CD4-positive, alpha-beta T cell treated with Interleukin-17A for 4 hours (primary cell): ENCODE results near the gene VRK2.
"Not testable (repeated sequence)": the region's sequence is repeated elsewhere in the genome, so short reads cannot be mapped to it uniquely, and the experiment has no call there.

Experiments used
- DNase-seq: peaks from one replicate; pipeline ENCODE4 v3.0.0-alpha.2; 2020; ENCODE audit warnings: mixed read lengths

The VRK2 gene

DNA sequence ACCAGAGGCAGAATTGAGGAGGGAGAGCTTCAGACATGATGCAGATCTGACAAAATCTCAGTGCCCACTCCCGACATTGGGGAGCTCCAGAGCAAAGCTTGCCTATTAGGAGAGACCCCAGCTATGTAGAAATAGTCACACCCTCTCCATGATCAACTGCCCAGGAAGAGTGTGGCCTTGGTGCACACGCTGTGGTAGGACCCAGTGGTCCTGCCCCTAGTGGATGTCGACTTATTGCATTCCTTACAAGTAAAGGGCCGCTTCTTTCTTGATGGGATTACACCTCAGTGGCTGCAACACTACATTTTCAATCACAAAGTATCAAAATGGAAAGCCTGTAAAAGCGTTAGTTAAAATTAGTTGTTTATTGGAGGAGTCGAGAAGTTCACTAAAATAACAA is 64.2 kb downstream of the VRK2 start:
- no peak for DNase-seq

DNA sequence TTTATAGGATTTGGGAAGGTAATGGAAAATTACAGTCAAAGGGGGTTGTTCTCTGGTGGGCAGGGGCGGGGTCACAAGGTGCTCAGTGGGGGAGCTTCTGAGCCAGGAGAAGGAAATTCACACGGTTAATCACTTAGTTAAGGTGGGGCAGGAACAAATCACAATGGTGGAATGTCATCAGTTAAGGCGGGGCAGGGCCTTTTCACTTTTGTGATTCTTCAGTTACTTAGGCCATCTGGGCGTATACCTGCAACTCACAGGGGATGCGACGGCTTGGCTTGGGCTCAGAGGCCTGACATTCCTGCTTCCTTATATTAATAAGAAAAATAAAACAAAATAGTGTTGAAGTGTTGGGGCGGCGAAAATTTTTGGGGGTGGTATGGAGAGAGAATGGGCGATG is 67.0 kb downstream of the VRK2 start:
- DNase-seq = not testable (repeated sequence)

DNA sequence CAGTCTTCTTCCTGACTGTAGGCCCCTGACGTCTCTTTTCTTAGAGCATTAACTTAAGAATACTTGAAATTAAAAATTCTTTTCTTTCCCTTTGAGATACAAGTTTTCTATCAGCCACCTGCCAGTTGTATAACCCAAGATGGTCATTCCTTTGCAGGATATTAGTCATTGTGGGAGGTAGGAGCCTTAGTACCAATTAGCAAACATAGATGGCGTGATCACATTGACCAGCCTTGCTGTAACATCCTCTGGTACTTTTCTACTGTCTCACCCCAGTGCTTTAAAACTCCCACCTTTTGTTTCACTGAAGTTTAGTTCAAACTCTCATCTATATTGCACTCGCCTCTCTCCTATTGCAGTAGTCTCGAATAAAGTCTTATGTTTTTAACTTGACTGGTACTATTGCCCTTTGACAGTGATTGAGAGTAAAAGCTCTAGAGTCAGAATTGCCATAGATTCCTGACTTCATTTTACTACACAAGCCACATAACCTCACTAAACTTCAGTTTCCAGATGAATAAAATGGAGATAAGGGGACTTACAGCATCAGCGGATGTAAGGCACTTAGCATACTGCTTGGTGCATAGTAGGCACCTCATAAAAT is 74.1 kb downstream of the VRK2 start:
- DNase-seq = no peak

DNA sequence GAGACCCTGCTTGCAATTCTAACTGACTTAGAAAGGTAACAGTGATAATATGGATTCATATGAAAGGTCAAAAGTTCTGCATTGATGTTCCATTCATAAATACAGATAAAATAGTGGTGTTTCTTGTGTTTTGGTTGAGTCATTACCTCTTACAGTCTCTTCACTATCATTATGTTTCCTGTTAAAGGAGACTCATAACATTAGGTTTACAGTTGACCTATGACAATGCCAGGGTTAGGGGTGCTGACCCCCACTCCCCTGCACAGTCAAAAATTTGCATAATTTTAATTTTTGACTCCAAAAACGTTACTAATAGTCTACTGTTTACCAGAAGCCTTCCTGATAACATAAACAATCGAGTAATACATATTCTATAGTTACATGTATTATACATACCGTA is 75.4 kb downstream of the VRK2 start:
- DNase-seq = no peak

DNA sequence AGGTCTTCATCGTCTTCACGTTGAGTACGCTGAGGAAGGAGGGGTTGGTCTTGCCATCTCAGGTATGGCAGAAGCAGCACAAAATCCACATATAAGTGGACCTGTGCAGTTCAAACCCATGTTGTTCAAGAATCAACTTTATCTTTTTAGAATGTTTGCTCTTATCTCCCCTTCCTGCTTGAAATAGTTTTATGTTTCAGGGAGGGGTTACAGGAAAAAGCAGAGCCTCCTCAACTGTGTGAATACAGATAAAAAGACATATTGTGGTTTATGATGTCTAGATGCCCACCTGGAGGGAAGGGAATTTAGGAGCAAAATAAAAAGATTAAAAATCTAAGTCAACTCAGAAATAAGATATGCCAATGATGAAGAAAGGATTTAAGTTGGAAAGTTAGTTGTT is 75.9 kb downstream of the VRK2 start:
- DNase-seq = no peak

DNA sequence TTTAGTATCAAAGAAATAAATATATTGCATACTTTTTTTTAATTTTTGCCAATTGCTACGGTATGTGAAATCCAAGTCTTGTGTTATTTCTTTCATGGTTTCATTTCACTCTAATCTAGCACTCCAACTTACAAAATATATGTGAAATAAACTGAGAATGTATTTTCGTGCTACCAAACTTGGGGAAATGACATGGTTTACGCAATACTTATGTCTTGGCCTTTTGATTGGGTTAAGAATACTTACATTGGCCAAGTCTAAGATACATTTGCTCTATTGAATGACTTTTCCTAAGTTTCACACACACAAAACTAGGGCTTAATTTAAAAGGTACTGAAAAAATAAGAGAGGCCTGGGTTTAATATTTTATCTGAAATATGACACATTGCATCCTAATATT is 80.5 kb downstream of the VRK2 start:
- no peak for DNase-seq

DNA sequence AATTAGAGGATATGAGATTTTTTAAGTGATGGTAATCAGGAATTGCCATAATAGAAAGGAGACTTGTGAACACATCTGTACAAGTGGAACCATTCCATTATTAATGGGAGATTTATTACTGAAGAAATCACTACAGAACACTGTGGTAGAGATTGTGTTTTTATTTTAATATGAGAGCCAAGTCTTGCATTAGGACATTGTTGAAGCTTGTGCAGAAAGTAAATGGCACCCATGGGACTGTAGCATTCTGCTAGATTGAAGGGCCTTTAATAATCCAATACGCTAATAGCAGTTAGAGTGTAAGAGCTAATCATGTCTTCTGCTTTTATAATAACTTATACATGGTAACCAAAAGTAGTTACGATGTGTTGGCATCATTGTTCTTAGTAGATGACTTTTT is 83.6 kb downstream of the VRK2 start:
- DNase-seq = no peak

DNA sequence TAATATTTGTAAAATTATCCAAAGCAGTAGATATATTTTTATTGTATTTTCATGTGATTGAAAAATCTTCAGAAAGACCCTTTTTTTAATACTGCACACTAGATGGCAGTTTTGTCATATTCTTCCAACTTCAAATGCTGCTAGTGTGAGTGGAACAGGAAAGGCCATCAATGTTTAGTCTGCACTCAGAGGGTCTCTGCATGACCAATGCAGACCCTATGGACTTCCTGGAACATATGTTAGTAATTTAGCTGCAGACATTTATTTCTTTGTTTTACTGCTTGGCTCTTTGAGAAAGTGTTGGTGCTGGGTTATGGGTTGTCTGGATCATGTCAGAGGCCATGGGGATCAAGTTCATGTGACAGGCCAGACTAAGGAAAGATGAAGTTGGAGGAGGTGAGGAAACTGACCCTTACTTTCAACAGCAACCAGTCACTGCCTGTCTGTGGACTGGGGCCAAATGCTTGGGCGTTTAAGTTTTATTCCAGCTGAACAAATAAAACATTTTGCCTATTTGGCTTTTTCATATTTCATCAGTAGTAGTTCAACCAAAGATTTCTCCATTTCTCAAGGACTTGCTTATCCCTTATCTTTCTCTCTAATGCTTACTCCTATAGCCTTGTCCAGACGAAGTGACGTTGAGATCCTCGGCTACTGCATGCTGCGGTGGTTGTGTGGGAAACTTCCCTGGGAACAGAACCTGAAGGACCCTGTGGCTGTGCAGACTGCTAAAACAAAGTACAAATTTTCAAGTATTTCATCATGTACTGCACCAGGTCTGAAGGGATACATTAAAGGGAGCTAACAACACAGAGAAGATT is 84.8 kb downstream of the VRK2 start:
- DNase-seq = no peak

DNA sequence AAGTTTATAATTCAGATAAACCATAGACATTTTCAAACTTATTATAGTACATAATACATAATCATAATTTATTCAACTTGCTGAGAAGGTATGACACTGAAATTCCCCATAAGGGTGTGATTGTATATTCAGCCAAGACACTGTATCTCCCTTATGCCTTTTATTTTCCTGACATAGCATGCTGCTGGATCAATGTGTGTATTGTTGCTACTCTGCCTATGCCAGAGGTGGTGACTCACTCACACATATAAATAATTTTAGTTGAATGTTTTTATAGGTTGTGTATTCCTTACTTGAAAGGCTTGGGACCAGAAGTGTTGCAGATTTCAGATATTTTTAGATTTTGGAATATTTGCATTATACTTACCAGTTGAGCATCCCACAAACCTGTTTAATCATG is 86.8 kb downstream of the VRK2 start:
- DNase-seq = no peak

DNA sequence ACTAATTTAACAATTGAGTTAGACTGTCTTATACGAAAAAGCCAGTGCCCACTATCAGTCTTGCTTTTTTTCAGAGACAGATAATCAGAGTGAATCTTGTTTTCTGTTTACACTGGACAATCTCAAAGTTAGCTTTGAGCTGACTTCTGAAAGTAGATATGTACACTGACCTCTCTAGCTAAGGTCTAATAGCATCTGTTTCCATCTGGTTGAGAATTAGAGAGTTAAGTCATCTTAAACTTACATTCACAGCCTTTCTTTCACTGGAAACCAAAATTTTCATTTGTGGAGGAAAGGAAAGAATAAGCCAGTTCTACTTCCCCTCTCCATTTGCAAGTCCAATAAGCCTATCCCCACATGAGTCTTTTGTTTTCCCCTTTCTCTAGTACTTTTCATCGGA is 89.3 kb downstream of the VRK2 start:
- no peak for DNase-seq

DNA sequence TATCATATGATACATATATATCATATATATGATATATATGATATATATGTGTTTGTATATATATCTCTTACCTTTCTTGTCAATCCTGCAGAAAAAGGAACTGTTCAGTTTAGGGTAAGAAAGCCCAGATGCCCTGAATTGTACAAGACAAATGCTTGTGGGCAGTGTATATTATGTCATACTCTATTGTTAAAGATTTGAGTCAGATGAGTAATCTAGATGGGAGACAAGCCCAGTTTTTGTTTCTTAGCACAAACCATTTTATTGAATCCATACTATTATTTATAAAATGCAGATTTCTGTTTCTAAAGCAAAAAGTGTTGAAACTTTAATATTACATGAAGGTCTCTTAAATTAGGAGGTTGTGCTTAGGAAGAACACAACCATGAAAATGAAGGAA is 90.6 kb downstream of the VRK2 start:
- DNase-seq = no peak

DNA sequence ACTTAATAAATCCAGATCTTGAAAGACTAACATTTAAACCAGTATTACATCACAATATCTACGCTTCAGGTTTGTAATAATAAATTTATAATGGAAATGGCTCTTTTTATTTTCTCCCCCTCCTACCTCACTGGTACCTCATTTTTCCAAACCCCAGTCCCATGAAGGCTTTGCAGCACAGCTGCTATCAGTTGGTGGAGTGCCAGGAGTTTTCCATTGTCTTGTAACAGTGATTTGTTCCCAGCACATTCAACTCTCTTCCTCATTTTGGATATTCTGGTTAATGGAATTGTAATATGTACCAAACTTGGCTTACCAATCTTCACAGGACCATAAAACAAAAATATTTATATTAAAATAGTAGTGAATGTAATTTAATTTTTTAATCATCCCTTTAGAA is 91.2 kb downstream of the VRK2 start:
- DNase-seq = no peak

DNA sequence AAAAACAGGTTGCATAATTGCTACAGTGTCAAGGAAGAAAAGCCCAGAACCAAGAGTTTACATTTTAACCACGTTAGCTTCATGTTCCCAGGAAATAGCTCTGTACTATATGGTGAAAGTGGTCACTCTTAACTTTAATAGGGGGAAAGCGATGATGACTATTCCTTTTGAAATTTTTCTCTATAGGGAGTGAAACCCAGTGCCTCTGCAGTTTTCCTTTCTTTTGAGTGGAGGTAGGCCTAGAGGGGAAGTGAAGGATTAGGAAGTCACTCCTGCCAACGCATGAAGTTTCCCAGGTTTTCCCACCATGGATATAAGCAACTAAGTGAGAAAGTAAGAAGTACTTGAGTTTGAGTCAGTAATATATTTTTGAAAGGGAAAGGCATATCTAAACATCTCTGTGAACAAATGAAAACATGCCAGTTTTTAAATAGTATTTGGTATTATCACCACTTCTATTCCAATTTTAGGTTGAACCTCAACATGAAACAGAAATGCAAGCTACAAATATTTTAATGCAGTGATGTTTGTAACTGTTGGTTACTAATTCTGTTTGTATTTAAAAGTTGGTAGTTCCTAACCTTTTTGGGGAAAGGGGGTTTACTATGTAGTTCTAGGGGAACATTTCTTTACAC is 91.9 kb downstream of the VRK2 start:
- DNase-seq = no peak

DNA sequence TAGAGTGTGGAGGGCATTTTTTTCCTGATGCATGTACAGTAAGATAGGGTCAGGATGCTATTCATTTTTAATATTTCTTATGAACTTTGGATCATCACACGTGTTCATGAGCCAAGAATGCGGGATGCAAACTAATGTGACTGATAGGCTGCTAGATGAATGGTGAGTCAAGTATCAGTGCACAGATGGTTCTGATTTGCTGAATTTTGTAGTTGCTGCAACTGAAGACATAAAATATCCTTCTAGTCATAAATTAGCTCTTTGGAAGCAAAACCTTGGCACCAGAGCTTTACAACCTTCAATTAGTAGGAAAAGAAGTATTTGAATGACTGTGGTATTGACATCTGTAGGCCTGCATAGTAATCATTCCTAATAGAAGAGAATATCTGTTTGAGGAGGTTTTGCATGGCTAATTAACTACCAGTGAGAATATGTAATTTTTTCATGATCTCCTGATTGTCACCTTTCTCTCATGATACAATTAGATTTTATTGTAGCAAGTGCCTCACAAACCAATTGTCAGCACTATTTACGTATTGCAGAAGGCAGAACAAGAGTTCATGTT is 94.0 kb downstream of the VRK2 start:
- no peak for DNase-seq

DNA sequence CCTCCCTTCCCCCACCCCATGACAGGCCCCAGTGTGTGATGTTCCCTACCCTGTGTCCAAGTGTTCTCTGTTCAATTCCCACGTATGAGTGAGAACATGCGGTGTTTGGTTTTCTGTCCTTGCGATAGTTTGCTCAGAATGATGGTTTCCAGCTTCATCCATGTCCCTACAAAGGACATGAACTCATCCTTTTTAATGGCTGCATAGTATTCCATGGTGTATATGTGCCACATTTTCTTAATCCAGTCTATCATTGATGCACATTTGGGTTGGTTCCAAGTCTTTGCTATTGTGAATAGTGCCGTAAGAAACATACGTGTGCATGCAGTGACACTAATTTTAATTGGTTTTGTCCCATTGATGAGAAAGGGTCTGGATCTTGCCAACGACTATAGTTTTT is 99.2 kb downstream of the VRK2 start:
- not testable (repeated sequence) for DNase-seq

DNA sequence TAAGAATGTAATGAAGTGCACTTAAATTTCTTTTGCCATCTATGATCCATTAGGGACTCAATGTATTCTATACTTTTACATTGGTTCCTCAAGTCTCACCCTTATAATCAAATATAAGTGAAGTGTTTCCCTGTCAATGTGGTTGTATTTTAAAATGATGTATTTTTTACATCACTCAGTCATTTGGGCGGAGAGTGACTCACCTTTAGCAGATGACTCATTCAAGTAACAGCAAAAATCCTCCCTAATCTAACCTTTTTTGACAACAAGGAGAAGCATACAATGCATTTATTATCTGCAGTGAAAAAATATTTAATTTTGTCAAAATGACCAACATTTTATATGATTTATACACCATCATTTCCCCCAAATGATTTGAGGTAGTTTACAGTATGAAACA is 100.1 kb downstream of the VRK2 start:
- DNase-seq = no peak

DNA sequence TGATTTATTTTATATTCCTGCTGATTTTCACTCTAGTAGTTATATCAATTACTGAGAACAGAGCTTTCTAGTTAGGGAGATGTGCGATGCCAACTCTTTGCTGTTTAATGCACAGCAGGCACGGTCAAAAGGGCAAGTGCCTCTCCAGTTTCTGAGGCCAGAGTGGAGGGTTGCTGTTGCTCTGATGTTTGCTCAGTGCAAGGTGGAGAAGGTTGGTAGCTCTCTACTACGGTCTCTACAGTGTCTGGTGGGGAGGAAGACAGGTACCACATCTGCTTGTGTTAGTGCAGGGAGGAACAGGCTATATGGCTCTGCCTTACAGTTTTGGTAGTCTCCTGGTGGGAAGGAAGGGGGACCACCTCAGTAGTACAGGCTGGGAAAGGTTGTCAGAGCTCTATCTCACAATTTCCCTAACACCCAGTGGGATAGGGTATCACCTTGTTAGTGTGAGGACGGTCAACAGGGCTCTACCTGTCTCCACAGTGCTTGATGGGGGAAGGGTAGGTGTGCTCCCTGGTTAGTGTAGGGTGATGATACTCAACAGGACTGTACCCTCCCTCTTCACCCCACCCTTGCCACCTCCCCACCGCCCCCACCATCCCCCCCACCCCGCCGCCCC is 108.7 kb downstream of the VRK2 start:
- DNase-seq = no peak

DNA sequence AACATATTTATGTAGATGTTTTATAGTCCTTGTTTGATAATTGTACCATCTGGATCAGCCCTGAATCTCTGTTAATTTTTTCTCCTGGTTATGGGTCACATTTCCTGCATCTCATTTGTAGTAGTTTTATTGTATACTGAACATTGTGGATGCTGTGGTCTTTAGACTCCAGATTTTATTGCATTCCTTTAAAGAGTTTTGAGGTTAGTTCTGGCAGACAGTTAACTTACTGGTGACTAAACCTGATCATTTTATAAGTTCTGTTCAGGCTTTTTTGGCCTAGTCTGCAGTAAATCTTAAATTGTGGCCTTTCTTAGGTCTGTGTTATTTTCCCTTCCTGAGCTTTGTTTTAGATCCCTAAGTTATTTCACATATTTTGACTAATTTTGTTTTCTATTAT is 110.2 kb downstream of the VRK2 start:
- DNase-seq = no peak

DNA sequence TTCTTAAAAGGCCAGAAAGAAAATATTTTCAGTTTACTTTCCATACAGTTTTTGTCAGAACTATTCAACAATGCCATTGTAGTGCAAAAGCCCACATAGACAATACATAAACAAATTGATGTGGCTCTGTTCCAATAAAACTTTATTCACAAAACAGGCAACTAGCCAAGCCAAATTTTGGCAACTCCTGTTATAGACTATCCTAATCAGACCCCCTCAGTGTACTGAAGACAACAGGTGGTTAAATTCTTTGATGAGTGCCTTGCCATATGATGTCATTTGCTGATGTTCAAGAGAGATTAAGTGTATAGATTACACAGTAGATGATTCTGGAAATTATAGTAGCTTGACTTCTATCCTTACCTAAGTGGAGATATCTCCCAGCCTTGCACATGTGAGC is 111.1 kb downstream of the VRK2 start:
- DNase-seq = no peak

DNA sequence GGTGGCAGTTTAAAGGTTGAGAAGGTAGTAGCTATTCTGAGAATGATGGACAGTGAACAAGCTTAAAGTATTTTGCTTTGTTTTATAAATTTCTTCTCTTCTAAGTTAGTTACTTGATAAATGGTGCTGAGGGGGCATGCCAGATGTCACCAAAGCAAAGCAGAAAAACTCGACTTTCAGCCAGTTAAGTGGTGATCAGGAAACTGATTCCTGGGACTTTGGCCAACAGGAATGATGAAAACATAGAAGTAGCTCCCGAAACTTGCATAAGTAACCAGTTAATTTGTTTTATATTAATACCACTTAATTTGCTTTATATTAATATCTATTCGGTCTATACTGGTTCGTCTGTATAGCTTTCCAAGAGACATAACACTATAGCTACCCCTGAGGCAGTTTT is 111.9 kb downstream of the VRK2 start:
- DNase-seq = no peak

DNA sequence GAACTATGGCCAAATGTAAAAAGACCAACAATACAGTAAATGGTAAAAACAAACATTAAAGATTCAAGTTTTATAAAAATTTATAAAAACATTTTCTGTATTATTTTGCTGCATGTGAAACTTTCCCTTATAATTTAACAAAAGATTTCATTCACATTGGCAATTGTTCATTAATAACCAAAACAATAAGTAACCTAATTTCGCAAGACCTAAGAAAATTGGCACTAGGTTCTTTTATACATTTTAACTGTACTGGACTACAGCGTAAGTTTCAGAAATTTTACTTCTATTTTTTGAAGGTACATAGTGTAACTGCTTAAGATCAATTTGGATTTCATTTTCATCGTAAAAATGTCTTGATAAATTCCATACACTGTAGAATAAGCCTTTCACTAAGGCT is 117.3 kb downstream of the VRK2 start:
- DNase-seq = no peak

DNA sequence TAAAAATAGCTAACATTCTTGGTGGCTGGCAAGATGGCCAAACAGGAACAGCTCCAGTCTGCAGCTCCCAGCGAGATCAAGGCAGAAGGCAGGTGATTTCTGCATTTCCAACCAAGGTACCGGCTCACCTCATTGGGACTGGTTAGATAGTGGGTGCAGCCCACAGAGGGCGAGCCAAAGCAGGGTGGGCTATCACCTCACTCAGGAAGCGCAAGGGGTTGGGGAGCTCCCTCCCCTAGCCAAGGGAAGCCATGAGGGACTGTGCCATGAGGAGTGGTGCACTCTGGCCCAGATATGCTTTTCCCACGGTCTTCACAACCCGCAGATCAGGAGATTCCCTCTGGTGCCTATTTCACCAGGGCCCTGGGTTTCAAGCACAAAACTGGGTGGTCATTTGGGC is 121.5 kb downstream of the VRK2 start:
- DNase-seq = not testable (repeated sequence)

DNA sequence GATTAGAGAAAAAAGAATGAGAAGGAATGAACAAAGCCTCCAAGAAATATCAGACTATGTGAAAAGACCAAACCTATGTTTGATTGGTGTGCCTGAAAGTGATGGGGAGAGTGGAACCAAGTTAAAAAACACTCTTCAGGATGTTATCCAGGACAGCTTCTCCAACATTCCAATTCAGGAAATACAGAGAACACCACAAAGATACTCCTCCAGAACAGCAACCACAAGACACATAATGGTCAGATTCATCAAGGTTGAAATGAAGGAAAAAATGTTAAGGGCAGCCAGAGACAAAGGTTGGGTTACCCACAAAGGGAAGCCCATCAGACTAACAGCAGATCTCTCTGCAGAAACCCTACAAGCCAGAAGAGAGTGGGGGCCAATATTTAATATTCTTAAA is 123.2 kb downstream of the VRK2 start:
- not testable (repeated sequence) for DNase-seq
